ENCODE results near the gene CASKIN2.
A peak's percentile ranks its signal among the peaks of the same experiment; 100 is the strongest.

Gene CASKIN2

GRCh38 chr17:75518201-75518600 lies 2.9 kb upstream of the CASKIN2 start:
- DNase-seq = no peak

DNA sequence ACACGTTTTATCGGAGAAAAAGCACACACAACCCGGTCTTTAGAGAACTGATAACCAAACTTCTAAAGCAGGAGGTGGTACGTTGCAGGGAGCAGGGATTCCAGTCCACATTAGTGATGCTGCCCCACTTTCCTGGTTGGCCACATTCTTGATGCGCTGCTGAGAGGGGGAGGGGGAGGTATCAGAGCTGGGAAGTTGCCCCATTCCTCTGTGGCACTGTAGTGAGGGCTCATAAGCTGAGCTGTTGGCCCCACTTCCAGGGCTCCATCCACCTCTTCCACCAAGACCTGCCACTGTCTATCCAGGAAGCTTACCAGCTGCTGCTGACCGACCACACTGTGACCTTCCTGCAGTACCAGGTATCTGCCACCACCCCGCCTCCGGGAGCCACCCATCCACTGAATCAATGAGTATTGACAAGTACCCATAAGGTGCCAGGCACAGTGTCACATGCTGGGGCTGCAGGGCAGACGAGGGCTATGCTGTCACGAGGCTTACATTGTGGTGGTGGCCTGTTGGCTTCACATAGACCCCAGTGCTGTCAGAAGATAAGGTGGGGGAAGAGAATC lies 2.0 kb upstream of the CASKIN2 start:
- peak in 1 of 3 experiments; percentile 36 for DNase-seq

DNA sequence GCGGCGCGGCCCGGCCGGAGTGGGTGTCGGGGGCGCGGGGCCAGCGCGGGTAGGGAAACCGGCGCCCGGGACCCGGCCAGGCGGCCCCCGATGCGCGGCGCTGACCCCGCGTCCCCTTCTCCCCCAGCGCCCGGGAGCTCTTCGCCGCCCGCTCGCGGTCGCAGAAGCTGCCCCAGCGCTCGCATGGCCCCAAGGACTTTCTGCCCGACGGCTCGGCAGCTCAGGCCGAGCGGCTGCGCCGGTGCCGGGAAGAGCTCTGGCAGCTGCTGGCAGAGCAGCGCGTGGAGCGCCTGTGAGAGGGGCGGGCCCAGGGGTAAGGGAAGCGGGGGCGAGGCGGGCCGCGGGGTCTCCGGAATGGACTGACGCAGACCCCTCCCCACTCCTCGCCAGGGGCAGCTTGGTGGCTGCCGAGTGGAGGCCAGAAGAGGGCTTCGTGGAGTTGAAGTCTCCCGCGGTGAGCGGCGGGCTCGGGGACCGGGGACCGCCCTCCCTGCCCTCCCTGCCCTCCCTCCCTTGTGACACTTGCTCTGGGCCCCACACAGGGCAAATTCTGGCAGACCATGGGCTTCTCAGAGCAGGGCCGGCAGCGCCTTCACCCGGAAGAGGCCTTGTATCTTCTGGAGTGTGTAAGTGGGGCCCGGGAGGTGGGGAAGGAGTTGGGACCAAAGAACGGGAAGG lies 1.4 kb upstream of the CASKIN2 start:
- DNase-seq = peak in 2 of 3 experiments; percentile 73 to 75

DNA sequence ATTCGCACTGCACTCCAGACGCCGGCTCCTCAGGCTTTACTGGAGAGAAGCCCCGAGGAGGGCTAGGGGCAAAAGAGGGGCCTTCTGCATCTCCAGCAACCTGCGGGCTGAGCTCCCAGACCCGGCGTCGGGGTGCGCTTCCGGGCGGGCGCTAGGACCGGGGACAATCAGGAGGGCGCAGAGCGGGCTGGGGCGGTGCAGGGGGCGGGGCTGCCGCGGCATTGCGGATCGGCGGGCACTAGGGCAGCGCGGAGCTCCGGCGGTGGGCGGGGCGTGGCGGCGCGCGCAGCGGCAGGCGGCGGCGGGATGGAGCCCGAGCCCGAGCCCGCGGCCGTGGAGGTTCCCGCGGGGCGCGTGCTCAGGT lies 900 bp upstream of the CASKIN2 start, which contains the start of gene TSEN54:
TSS of gene TSEN54 (plus strand) at position 274 of the 364 bp plus-strand sequence. CDS start at position 307, 33 bp downstream.
- peak; percentile 86 to 91 (median 89) for DNase-seq

GRCh38 chr17:75514919-75515495 lies 330 bp downstream of the CASKIN2 start:
- DNase-seq = peak in 1 of 3 experiments; percentile 42

DNA sequence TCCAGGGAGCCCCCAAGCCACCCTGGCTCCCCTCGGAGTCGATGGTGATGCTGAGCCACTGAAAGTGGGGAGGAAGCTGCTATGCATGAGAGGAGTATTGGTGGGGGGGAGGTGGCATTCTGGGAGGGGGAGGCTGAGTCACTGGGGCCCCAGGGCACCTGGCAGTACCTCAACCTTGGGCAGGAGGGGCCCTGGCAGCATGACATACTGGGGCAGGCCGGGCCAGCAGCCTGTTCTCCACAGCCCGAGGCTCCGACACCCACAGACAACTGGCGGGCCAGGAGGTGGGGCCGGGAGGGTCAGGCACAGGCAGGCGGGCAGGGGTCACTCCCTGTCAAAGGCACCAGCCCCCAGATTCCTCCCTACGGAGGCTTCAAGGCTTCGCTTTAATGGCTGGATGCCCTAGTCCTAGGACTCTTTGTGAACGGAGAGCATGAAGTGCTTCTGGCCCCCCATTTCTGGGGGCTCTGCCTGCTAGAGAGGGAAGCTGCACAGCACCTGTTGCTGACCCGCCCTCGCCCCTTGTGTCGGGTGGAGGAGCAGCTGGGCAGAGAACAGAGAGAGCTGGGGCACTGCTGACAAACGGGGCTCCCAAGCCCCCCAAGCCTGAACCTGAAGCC lies 928 bp downstream of the CASKIN2 start:
- DNase-seq = peak in 1 of 3 experiments; percentile 21

- DNase-seq = no peak
These were observed 1.7 kb downstream of the CASKIN2 start for GRCh38 chr17:75513641-75514000.

- DNase-seq = no peak
These were observed 2.3 kb downstream of the CASKIN2 start for GRCh38 chr17:75512926-75513640.

- DNase-seq = peak in 1 of 3 experiments; percentile 38
These were observed 3.4 kb downstream of the CASKIN2 start for GRCh38 chr17:75511610-75512575.

DNA sequence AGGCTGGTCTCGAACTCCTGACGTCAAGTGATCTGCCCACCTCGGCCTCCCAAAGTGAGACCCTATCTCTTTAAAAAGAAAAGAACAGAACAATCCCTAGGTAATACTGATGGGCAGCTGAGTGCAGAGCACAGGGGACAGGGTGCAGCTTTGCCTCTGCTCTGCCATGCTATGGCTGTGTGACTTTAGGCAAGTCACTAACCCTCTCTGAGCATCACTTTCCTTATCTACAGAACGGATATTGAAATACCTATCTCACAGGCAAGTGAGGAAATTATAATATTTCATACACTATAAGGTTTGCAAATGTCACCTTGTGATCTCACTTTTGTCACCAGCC lies 4.1 kb downstream of the CASKIN2 start:
- DNase-seq = no peak

DNA sequence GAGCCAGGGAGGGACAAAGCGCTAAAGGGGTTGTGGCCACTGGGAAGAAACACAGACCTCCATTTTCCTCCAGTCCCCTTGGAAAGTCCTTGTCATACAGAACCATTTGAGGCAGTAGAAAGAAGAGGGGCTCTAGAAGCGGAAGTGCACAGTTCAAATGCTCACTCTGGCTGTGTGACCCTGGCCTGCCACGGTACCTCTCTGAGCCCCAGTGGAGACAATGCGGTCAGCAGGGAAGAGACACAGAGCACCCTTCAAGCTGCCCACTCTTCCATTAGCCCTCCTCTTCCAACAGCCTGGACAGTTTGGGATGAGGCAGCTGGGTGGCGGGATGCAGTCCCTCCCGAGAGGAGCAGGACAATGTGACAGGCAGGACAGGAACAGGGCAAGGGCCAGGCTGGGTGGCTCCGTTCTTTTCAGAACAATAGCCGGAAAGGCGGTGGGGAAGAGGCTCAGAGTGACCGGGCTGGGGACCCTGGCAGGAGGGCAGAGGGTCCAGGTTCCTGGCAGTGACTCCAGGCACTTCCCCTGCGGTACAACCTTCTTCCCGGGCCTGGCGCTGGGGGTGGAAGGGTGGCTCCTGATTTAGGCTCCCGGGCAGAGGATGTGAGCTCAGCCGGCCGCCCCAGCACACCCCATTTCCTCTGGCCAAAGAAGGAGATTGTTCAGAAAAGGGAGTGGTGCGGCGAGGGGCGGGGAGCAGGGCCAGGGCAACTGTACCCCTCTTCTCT lies 5.6 kb downstream of the CASKIN2 start:
- no peak for DNase-seq

- no peak for DNase-seq
These were observed 6.4 kb downstream of the CASKIN2 start for GRCh38 chr17:75508931-75509361.

- no peak for DNase-seq
These were observed 7.3 kb downstream of the CASKIN2 start for GRCh38 chr17:75507733-75508719.

DNA sequence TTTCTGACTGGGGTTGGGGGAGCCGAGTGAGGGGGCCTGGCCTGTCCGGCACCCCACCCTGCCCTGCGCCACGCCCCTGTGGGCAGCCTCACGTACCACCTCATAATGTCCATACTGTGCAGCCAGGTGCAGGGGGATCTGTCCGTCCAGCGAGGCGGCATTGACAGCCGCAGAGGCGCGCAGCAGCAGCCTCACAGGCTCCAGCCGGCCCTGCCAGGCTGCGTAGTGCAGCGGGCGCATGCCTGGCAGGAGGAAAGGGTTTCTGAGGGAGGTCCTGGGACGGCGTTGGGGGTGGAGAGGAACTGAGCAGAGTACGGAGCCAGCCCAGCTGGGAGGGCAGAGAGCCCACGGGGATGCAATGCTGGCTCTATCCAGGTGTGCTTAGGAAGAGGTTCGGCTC lies 8.4 kb downstream of the CASKIN2 start:
- no peak for DNase-seq

DNA sequence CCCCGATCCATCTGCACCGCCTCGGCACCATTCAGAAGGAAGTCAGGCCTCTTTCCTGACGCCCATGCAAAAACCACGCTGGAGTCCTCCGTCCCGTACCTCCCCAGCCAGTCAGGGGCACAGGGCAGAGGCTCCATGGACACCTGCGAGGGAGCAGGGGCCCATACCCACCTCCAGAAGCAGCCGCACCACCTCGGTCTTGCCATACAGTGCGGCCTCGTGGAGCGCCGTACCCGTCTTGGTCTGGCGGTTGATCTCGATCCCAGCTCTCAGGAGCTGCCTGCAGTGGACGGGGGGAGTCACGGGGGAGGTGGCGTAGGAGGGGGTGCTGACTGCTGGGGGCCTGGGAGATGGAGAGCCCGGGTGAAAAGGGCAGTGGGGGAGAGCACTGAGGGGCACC lies 9.2 kb downstream of the CASKIN2 start:
- DNase-seq = no peak

DNA sequence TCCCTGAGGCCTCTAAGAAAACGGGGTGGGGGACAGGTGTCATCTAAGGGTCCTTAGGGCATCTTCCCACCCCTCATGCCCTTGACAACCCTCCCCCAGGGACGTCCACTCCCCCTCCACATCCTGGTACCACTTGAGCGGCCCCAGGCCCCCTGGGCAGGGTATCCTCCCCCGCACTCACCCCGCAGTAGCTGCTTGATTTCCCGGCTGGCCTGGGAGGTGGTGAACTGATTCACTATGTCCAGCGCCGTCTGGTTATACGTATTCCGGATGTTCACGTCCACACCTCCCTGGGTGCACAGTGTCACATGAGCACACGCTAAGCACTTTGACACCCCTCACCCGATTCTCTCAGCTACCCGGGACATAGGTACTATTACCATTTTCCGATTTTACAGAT lies 9.7 kb downstream of the CASKIN2 start:
- no peak for DNase-seq

- no peak for DNase-seq
These were observed 10.3 kb downstream of the CASKIN2 start for GRCh38 chr17:75505152-75505409.

DNA sequence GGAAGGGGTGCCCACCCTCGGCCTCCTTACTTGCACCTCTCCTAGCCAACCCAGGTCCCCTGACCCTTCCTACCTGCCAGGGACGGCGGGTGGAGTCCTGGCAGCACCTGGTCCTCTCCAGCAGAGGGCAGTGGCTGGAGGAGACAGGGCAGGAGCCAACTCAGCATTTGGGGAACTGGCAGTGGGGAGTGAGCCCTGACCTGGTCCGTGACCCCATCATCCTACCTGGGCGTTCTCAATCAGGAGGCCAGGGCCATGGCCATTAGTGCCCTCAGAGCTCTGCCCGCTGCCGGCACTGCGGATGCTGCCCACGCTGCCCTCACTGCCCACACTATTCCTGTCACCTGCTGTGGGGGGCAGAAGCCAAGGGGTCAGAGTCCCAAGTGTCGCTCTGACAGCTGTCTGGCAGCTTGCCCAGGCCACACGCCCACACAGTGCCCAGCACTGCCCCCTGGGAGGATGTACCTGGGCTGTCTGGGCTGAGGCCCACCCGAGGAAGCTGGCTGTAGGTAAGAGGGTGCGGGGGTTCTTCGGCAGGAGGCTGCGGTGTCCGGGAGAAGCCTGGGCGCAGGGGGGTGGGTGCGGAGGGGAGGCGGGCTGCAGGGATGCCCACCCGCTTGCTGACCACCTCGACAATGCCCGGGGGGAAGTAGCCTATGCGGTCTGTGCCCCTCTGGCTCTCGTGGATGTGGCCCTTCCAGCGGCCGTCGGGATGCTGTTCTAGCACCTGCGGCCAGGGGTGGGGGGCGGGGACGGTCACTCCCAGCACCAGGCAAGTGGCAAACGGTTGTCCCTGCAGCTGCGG lies 10.8 kb downstream of the CASKIN2 start:
- peak in 2 of 3 experiments; percentile 24 to 27 for DNase-seq

GRCh38 chr17:75503976-75504346 lies 11.4 kb downstream of the CASKIN2 start:
- DNase-seq = no peak

Data from NCI-H1417 (cell line).